GM18508 (cell line): Measurements from ENCODE around the gene DOLPP1.
"Not testable (repeated sequence)": the region's sequence is repeated elsewhere in the genome, so short reads cannot be mapped to it uniquely, and the experiment has no call there.

Experiments
- ATAC-seq: cut with Tn5 transposase; IDR thresholded peaks from one replicate; pipeline ENCODE4 v1.9.1; 2021; ENCODE audit warnings: moderate number of reproducible peaks; ENCODE audit not compliant: insufficient read depth, unreplicated experiment

DOLPP1 gene

GRCh38 chr9:129080601-129081387, at the start of gene DOLPP1:
Gene DOLPP1, plus strand, starts transcription at chr9:129081111. Its CDS starts 21 bp downstream, at chr9:129081132.
- ATAC-seq = peak; percentile 83

- no peak for ATAC-seq
Measured at GRCh38 chr9:129031514-129031913, 49.4 kb upstream of the DOLPP1 start.

GRCh38 chr9:129032541-129033159, 48.3 kb upstream of the DOLPP1 start:
- ATAC-seq = no peak

- ATAC-seq = no peak
Measured at GRCh38 chr9:129033216-129033615, 47.7 kb upstream of the DOLPP1 start.

GRCh38 chr9:129035838-129036237, 45.1 kb upstream of the DOLPP1 start:
- ATAC-seq = not testable (repeated sequence)

GRCh38 chr9:129036241-129036922, 44.5 kb upstream of the DOLPP1 start, which contains the start of gene MIGA2:
Gene MIGA2, plus strand, starts transcription at chr9:129036626. Its CDS starts 3,969 bp downstream, at chr9:129040595.
- ATAC-seq = peak; percentile 91

DNA sequence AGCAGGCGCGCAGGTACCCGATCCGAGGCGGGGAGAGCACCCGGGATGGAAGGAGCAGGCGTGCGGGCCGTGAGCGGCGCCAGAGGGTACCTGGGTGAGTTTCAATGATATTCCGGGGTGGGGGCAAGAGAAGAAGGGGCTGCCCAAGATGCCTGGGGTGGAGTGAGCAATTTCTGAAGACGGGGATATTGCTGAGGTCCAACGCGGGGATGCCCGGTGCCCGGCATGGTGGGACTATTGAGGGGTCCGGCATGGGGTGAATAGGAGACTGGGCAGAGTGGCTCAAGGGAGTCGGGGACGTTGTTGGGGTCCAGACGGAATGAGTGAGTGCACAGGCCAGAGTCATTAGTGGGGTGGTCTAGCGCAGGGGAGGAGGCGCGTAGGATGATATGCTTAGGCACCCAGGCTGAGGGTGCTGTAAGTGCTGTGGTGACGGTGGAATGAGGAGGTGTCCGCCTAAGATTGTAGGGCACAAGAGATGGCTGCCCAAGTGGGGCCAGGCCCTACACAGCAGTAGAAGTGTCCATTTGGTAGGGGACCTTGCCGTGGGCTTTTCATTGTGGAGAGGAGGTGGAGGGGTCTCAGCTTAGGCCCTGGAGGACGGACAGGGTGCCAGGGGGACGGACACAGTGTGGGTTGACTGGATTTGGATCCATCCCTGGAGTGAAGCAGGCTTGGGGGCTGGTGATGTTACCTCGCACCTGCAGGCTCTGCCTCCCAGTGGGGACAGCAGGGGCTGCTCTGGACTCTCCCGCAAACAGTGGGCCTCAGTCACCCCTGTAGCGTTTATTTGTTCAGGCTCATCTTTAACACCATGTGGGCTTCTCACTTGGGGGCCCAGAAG, 43.8 kb upstream of the DOLPP1 start:
- no peak for ATAC-seq

DNA sequence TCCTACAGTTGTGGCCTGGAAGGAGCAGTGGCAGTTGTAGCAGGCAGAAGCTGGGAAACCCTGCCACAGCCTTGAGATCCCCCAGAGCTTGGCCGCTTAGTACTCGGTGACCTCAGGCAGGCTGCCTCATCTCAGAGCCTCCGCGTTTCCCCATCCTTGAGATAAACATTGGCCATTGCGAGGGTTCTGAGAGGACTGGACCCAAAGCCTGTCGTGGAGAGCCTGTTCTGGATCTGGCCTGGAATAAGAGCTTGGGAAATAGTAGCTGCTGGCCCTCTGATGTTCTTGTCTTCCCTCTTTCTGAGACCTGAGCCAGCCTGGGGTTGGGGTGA, 43.2 kb upstream of the DOLPP1 start:
- no peak for ATAC-seq

DNA sequence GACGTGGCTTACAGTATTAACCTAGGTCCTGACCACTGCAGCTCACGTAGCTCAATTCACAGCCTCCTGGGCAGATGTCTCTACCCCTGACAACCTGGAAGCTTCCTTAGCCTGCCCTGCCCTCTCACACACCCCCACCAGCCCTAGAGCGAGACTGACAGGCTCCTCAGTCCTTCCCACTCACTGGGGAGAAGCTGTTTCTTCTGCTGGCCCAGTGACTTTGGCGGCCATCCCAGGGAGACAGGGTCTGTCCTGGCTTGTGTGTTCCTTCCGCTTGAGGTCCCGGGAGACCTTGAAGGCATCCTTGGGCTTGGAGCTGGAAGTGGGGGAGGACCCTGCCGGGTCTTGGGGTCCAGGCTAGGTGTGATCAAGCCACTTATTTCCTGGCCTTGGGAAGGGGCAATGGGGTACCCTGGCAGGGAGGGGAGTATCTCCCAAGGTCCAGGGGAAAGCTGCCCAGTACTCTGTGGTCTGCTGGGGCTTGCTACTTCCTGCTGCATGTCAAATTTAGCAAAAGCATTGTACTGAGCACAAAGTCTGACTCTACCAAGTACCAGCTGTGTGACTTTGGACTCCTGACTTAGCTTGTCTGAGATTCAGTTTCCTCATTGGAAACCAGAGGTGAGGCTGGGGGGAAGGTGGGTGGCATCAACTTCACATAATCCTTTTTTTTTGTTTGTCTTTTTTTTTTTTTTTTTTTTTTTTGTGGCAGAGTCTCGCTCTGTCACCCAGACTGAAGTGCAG, 42.6 kb upstream of the DOLPP1 start:
- no peak for ATAC-seq

DNA sequence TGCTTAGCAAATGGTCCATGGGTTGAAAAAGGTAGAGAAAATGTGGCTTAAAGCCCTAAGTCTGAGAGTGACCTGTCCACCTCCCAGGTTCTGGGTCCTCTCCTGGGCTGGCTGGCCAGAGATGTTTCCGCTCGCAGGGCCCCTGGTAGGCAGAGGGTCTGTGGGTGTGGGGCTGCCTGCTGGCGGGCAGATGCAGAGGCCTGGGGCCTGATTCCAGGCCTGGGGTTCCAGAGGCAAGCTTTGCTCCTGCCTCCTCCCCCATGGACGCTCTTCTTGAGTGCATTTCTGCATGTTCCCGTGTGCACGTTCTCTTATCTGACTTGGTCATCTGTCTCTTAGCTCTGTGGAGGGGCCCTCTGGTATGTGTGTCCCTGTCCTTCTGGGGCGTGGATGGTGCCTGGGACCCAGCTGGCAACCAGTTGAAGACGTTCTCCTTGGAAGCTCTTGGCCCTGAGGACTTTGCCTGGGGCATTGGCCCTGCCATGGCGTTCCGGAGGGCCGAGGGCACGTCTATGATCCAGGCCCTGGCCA, 40.7 kb upstream of the DOLPP1 start:
- no peak for ATAC-seq

DNA sequence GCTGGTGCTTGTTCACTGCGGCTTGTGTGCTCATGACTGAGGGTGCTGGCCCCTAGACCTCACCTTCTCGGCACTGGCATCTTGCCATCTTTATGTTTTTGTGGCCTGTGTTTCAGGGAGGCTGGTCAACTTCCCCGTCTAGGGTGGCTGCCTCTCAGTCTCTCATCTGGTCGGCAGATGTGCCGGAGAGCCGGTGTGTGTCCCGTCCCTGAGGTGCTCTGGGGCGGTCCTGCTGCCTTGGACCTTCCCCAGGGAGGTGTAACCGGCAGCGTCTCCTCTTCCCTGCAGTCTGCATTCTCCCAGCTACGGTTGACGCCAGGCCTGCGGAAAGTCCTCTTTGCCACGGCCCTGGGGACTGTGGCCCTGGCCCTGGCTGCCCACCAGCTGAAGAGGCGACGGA, 38.9 kb upstream of the DOLPP1 start:
- ATAC-seq = no peak

DNA sequence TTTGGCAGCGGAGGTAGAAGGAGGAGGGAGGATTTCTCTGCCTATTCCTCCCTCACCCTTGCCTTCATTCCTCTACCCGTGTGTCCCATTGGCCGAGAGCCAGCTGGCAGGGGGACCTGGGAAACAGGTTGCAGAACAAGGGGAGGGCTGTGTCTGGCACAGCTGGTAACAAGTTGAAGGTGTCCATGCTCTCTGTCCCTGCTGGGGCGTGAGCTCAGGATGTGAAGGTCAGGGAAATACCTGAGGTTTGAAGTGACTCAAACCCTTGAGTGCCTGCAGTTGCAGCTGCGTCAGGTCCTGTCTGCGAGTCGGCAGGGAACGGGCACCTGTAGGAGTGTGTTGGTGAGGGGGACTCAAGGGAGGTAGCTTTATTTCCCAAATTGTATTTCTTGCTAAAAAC, 28.3 kb upstream of the DOLPP1 start:
- ATAC-seq = no peak

- ATAC-seq = no peak
Measured at GRCh38 chr9:129053020-129053419, 27.9 kb upstream of the DOLPP1 start.

DNA sequence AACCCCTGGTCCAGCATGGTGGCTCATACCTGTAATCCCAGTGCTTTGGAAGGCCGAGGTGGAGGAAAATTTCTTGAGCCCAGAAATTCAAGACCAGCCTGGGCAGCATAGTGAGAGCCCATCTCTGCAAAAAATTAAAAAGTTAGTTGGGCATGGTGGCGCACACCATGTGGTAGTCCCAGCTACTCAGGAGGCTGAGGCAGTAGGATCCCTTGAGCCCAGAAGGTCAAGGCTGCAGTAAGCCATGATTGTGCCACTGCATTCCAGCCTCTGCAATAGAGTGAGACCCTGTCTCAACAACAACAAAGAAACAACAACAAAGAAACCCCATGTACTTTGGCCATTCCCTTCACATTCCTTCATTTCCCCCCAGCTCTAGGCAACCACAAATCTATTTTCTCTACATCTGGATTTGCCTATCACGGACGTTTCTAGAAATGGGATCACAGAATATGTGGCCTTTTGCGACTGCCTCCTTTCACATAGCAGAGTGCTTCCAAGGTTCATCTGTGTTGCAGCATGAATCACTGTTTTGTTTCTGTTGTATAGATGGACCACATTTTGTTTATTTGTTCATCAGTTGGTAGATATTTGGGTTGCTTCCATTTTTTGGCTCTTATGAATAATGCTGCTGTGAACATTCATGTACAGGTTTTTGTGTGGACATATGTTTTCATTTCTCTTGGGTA, 26.6 kb upstream of the DOLPP1 start:
- ATAC-seq = no peak

DNA sequence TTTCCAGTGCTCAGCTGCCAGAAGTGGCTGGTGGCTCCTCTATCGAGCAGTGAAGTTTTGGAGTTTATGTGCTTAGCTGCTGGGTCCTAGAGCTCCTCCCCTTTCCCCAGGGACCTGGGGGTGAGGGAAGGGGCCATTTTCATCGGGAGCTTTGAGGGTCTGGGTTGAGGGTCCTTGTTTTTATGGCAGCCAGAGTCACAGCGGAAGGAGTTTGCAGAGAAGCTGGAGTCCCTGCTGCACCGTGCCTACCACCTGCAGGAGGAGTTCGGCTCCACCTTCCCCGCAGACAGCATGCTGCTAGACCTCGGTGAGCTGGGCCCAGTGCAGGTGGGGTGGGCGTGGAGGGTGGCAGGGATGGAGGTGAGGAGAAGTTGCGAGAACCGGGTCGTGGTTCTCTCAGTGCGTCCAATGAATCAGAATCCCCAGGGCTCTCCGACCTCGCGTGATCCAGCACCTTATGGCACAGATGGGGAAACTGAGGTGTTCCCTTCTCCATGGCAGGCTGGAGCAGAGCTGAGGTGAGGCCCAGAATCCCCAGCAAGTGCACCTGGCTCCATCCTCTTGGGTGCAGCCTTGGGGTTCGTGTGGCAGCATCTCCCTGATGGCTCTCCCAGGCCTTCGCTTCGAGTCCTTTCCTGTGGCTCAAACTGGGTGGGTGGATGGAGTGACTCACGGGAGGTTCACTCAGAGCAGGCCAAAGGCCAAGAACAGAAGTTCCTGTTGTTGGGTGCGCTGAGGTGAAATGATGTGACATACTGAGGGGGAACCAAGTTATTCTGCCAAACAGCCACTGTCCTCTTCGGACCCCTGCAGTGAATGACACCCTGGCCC, 21.7 kb upstream of the DOLPP1 start:
- no peak for ATAC-seq

GRCh38 chr9:129059796-129060785, 20.8 kb upstream of the DOLPP1 start:
- ATAC-seq = no peak

DNA sequence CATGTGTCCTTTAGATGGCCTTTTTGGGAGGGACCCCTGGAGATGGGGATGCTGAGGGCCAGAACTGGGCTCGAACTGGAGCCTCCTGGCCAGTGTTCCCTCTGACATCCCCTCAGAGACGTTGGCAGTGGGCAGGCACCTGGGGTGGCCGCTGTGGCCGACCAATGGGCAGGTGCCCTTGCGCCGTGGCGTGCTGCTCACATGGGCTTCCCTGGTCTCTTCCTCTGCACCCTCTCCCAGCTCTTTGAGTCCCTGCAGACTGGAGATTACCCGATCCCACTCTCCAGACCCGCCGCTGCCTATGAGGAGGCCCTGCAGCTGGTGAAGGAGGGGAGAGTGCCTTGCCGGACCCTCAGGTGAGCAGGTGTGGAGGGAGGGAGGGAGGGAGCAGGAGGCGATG, 19.9 kb upstream of the DOLPP1 start:
- ATAC-seq = no peak
